Superior temporal gyrus (tissue), 1 donor: ENCODE data around the gene MBTPS1.

Source experiments
- DNase-seq: peaks from one replicate; pipeline ENCODE4 v3.0.0-alpha.2; 2016; ENCODE audit errors: extremely low spot score

Gene MBTPS1

DNA sequence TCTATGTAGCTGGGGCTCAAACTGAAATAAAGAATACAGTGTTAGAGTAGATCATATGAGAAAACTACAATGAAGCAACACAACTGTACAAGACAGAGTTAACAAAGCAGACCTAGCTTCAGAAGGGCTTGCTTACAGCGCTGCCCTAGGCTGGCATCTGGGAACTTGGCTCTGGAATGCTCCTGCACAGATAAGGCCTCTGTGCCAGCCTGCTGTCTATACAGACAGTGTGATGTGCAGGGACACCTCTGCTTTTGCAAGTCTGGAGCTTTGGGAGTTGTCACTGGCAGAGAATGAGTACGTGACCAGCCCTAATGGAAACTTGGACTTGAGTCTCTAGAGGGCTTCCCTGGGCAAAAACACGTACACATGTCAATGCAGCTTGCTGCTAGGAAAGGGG, 42.0 kb downstream of the MBTPS1 start:
- DNase-seq = no peak

DNA sequence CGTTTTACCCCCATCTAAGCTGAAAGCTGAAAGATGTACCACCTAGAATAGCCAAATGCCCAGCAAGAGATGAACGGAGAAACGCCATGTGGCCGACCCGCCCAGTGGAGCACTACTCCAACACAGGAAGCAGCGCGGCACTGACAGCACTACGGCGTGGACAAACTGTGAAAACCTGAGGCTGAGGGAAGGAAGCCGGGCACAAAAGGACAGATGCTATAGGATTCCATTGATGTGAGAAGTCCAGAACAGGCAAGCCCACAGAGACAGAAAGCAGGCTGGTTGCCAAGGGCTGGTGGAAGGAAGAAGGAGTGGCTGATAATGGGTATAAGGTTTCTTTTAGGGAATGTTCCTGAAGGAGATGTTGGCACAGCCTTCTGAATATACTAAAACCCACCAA, 44.7 kb downstream of the MBTPS1 start:
- no peak for DNase-seq

GRCh38 chr16:84071121-84071520, 45.6 kb downstream of the MBTPS1 start:
- no peak for DNase-seq

- no peak for DNase-seq
Measured at GRCh38 chr16:84069540-84069939, 47.2 kb downstream of the MBTPS1 start.

- DNase-seq = no peak
Measured at GRCh38 chr16:84068783-84069462, 47.8 kb downstream of the MBTPS1 start.

- DNase-seq = no peak
Measured at GRCh38 chr16:84068041-84068440, 48.7 kb downstream of the MBTPS1 start.

- no peak for DNase-seq
Measured at GRCh38 chr16:84067640-84068039, 49.1 kb downstream of the MBTPS1 start.

DNA sequence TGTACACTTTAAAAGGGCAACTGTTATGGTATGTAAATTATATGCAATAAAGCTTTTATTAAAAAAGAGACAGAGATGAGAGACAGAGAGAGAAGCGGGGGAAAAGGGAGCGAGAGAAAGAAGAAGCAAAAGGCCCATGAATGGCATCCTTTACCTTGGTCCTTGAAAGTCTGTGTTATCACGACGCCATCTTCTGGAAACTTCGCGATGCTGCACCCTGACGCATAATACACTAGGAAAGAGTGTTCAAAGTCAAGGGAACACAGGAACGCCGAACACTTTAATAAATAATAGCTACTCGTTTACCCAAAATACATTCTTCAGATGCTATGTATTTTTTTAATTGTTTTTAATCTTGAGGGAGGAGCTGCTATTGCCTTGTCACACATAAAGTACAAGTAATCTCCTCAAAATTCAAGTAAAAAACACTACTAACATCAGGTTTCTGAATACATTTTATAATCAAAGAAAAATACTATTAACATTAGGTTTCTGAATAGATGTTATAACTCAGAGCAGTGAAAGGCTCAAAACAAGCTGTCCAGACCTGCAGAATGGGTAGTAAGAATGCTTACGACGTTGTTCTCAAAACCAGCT, 51.1 kb downstream of the MBTPS1 start:
- peak; percentile 88 for DNase-seq

DNA sequence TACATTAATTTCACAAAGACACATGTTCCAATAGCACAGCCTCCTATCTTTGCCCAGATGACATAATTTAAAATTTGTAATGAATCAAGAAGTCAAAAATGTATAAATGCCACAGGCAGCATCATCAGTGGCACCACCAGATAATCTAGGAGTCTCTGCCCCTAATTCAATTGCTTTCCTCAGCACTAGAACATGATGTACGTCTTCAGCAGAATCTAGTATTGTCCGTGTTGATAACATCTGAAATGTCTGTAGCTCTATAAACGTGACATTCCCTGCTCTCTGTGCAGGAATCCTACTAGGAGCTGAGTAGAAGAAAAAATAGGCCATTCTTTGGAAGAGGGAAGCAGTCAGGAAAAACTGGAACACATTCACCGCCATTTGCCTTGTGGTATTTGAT, 52.8 kb downstream of the MBTPS1 start:
- DNase-seq = no peak

DNA sequence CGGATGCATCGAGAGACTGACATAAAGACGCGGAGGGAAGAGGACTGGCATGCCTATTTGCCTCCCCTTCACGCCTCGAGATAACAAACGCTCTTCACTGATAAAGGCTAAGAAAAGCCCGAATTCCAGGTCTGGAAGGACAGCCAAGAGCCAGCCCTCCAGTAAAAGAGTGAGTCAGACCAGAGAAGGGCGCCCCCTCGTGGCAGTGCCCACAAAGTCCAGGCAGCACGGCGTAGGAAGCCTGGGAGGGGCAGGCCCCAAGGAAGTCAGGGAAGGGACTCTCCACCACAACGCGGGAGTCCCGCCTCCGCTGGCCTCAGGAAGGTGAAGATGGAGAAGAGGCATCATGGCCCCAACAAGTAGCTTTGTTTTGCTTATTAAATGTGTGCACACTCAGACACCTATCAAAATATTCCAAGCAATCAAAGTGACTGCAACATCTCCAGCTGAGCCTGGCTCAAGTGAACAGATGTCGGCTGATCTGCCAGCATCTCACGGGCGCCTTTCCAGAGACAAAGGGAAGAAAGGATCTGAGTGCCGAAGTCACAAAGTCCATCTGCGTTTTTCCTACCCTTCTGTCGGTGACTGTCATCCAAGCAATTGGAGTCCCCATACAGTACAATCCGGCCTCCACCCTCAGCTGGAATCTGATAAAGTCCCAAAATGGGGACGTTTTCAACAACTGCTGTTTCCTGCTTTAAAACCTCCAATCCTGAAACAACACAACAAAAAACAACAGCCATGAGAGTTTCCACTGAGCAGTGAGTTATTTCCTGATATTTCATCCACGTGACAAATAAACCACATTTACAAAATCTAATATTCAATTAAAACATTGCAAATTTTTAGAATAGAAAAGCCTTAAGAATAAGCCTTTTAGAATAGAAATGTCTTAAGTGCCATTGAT, 53.8 kb downstream of the MBTPS1 start:
- peak; percentile 85 for DNase-seq

GRCh38 chr16:84061236-84061819, 55.4 kb downstream of the MBTPS1 start:
- no peak for DNase-seq

- no peak for DNase-seq
Measured at GRCh38 chr16:84059946-84060901, 56.5 kb downstream of the MBTPS1 start.

DNA sequence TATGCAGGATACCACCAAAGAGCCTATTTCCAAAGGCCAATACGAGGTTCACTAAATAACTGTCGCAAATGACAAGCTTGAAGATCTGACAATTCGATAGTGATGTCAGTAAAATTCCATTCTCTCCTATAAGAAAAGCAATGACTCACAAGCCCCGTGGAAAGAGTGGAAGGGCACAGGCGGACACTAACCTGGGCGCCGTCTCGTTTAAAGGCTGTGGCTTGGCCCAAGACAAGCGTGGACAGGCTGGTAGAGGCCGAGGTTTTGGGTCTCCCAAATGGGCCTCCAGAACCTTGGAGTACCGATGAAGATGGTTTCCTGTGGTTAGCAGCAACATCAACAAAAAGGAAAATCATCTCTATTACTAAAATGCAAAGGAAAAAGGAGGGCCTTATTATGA, 57.6 kb downstream of the MBTPS1 start:
- no peak for DNase-seq

DNA sequence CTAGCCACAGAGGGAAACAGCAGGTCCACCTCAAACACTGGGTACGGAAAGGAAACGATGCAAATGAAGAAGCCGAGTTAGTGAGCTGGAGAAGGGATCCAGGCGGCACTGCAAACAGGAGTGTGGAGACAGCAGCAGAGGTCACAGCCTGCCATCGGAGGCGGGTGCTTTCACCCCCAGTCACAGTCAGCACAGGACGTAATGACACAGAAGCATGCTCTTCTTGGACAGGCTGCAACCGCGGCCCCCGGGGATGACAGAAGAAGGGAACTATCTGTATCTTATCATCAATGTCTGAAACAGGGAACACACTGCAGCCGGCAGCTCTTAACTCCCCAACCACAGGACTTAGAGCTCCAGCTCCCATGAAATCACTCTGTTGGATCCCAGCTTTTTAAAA, 58.1 kb downstream of the MBTPS1 start:
- no peak for DNase-seq

GRCh38 chr16:84058211-84058610, 58.5 kb downstream of the MBTPS1 start:
- no peak for DNase-seq

GRCh38 chr16:84056933-84057332, 59.8 kb downstream of the MBTPS1 start:
- no peak for DNase-seq

- DNase-seq = no peak
Measured at GRCh38 chr16:84055801-84056634, 60.7 kb downstream of the MBTPS1 start.

- DNase-seq = no peak
Measured at GRCh38 chr16:84055366-84055765, 61.4 kb downstream of the MBTPS1 start.

DNA sequence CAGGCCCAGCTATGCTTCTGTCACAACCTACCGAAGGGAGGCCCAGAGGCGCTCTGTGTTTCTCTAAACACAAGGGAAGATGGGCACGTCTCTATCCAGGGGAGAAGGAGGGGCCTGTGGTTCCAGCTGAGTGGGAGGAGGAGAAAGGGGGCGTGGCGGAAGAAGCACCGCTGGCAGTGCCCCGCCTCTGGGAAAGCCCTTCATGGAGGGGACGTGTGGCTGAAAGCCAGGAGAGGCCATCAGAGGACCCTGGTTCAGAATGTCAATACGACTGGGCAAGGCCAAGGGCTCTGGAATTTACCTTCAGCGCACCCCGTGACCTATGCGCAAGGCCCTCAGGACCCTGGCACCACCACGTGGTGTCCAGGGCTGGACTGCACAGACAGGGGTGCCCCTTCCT, 61.8 kb downstream of the MBTPS1 start:
- DNase-seq = no peak

- no peak for DNase-seq
Measured at GRCh38 chr16:84054271-84054670, 62.5 kb downstream of the MBTPS1 start.
